Adrenal gland (tissue), 12 donors: ENCODE results near the gene PAXX. TPM values are rescaled to one million over a fixed set of nuclear protein-coding genes. Genes with fewer than 3 reads are reported as not detected.

ENCODE experiments used
- DNase-seq, 7 donors: peaks; one replicate each; pipeline ENCODE4 v3.0.0-alpha.2; 2019 to 2020
- H3K27ac ChIP-seq, 5 donors: fragments of 200-600 bp; sonication (generic) in 4 of 5; 1 replicate in 3 of 5; 2 replicates in 2 of 5; pipeline versions ENCODE4 v1.5.1 to v1.8.0; 2016 to 2020; ENCODE audit warnings: mild to moderate bottlenecking in 1 of 5
- H3K27me3 ChIP-seq: fragments of 200-600 bp; 2 replicates; pipeline ENCODE4 v1.8.0; 2021
- H3K36me3 ChIP-seq, 2 donors: fragments of 200-600 bp; replicated peaks in 1 of 2; 1 replicate in 1 of 2; 2 replicates in 1 of 2; pipeline versions ENCODE4 v1.5.1 to v1.8.0; 2018 to 2022
- H3K4me1 ChIP-seq, 2 donors: fragments of 200-600 bp; replicated peaks in 1 of 2; 1 replicate in 1 of 2; 2 replicates in 1 of 2; pipeline versions ENCODE4 v1.5.1 to v1.8.0; 2018 to 2021
- H3K4me3 ChIP-seq, 4 donors: fragments of 200-600 bp; sonication (generic) in 3 of 4; one replicate each; pipeline ENCODE4 v1.5.1; 2016 to 2018
- H3K9me3 ChIP-seq, 3 donors: fragments of 200-600 bp; sonication (generic) in 1 of 3; replicated peaks in 1 of 3; 1 replicate in 2 of 3; 2 replicates in 1 of 3; pipeline versions ENCODE4 v1.5.1 to v1.8.0; 2016 to 2021
- POLR2A ChIP-seq, 2 donors: fragments of 450-650 bp; IDR thresholded peaks; one replicate each; pipeline ENCODE4 v1.6.1; 2017; ENCODE audit warnings: antibody characterized with exemption in 2 of 2, mild to moderate bottlenecking in 2 of 2, moderate library complexity in 1 of 2
- WGBS, 4 donors: extraction: QIAGEN DNeasy Blood & Tissue Kit in 2 of 4; methylation state at CpG; one replicate each; pipeline versions ENCODE4 v1.1.5 to v1.1.7; 2013 to 2017; 5-methylcytosine and 5-hydroxymethylcytosine counted together
- intact Hi-C, 2 donors: fragments of 100-400 bp; cut with DNase I; formaldehyde crosslinking; loops; one replicate each; pipeline versions ENCODE4 v1.14.1 to v1.15.0; 2022 to 2023
- polyA plus RNA-seq, 3 donors: library from polyadenylated mRNA; stranded (reverse); fragments of 200-250 nt in 2 of 3; fragments of 350-450 nt in 1 of 3; fragmentation: Illumina TruSeq in 1 of 3; extraction: RNeasy Lipid Tissue Mini Kit (QIAGEN cat#74804) in 1 of 3; gene quantifications; one replicate each; pipeline ENCODE4 v1.2.3, GENCODE V29; 2013 to 2014
- total RNA-seq, 9 donors: library from RNA; depleted of rRNA in 4 of 9; stranded (reverse); fragments of >200 nt in 4 of 9; fragments of 120-200 nt in 1 of 9; fragmentation: NEBNext Ultra II Directional in 1 of 9; extraction: Animal tissue kit (Norgen Biotek cat#: 25700) in 1 of 9; gene quantifications; one replicate each; pipeline versions ENCODE4 v1.1.0 to v1.2.4, GENCODE V29; 2013 to 2023
- TF ChIP-seq, protein P1 (sequence below), 6 experiments: fragments of 450-650 bp in 4 of 6; fragments of 200-600 bp in 2 of 6; sonication (generic) in 1 of 6; IDR thresholded peaks; 1 replicate in 5 of 6; 2 replicates in 1 of 6; pipeline versions ENCODE4 v1.5.1 to v1.8.0; 2016 to 2021; ENCODE audit warnings: antibody characterized with exemption in 6 of 6, mild to moderate bottlenecking in 2 of 6, moderate library complexity in 1 of 6
- donor health status: healthy with polysubstance abuse.
- donor health status: Bipolar disorder and iron deficiency.
- donor health status: DM: yes; HTN: yes; CAD: no.
- donor health status: DM: no; HTN: no; CAD: no.
- donor health status: DM: no; HTN: no; CAD: no.
- donor health status: DM: yes; HTN: yes; CAD: no.

The PAXX gene
- total and polyA plus RNA-seq, 12 donors = 4.9 to 363 (median 36.5) TPM

- 65 to 76% (median 71%) methylated on average over 6 to 15 of the region's 15 CpGs for WGBS, 4 donors
- DNase-seq = no peak
- TF ChIP-seq POLR2A (IDR thresholded peaks at IDR 0.05) = no peak
- TF ChIP-seq, protein P1, sequence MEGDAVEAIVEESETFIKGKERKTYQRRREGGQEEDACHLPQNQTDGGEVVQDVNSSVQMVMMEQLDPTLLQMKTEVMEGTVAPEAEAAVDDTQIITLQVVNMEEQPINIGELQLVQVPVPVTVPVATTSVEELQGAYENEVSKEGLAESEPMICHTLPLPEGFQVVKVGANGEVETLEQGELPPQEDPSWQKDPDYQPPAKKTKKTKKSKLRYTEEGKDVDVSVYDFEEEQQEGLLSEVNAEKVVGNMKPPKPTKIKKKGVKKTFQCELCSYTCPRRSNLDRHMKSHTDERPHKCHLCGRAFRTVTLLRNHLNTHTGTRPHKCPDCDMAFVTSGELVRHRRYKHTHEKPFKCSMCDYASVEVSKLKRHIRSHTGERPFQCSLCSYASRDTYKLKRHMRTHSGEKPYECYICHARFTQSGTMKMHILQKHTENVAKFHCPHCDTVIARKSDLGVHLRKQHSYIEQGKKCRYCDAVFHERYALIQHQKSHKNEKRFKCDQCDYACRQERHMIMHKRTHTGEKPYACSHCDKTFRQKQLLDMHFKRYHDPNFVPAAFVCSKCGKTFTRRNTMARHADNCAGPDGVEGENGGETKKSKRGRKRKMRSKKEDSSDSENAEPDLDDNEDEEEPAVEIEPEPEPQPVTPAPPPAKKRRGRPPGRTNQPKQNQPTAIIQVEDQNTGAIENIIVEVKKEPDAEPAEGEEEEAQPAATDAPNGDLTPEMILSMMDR (IDR thresholded peaks at IDR 0.05) = no peak
- H3K4me3 ChIP-seq = no peak overlapping the region
- H3K27me3 ChIP-seq = no peaks in the 10 kb centered on the region
- intact Hi-C loops = no loop called here
- no peaks in the 10 kb centered on the region for H3K9me3 ChIP-seq
- H3K27ac ChIP-seq = peak overlapping the region in 1 of 5 donors; percentile 17
- H3K36me3 ChIP-seq = no peaks in the 10 kb centered on the region
- H3K4me1 ChIP-seq = peaks cover 0 to 11% of the 10 kb centered on the region in 2 donors
Observed at GRCh38 chr9:136974817-136975535, 17.2 kb upstream of the PAXX start.

- 66 to 81% (median 71%) methylated on average over 9 to 14 of the region's 14 CpGs; no CpG with 5 or more reads in 1 of the 4 donors for WGBS, 4 donors
- Histone ChIP-seq H3K4me1 (peaks cover 0 to 11% of the 10 kb centered on the region in 2 donors), H3K9me3 (no peaks in the 10 kb centered on the region), H3K36me3 (no peaks in the 10 kb centered on the region), H3K27ac (no peak overlapping the region), H3K4me3 (no peak overlapping the region), H3K27me3 (no peaks in the 10 kb centered on the region)
- intact Hi-C loops = no loop called here
- no peak for DNase-seq
- TF ChIP-seq POLR2A (IDR thresholded peaks at IDR 0.05) = no peak
- TF ChIP-seq, protein P1 (IDR thresholded peaks at IDR 0.05) = peak in 1 of 6 experiments; percentile 9
Observed at GRCh38 chr9:136975644-136976043, 16.6 kb upstream of the PAXX start.

GRCh38 chr9:136977223-136977622, 15.0 kb upstream of the PAXX start, which contains the start of gene PTGDS:
PTGDS (plus strand) TSS chr9:136977504; CDS start chr9:136977579, 75 bp downstream.
- intact Hi-C loops = no loop called here
- Histone ChIP-seq H3K27me3 (no peaks in the 10 kb centered on the region), H3K4me1 (peaks cover 0 to 11% of the 10 kb centered on the region in 2 donors), H3K4me3 (peak within 1 kb of the TSS in 1 of 4 donors; percentile 65), H3K27ac (peak within 1 kb of the TSS in 1 of 5 donors; percentile 66), H3K9me3 (no peaks in the 10 kb centered on the region), H3K36me3 (no peaks in the 10 kb centered on the region)
- DNase-seq = no peak
- 74 to 81% (median 77%) methylated on average over 7 to 10 of the region's 10 CpGs for WGBS, 4 donors
- TF ChIP-seq, protein P1 (IDR thresholded peaks at IDR 0.05) = no peak
- TF ChIP-seq POLR2A (IDR thresholded peaks at IDR 0.05) = no peak

DNA sequence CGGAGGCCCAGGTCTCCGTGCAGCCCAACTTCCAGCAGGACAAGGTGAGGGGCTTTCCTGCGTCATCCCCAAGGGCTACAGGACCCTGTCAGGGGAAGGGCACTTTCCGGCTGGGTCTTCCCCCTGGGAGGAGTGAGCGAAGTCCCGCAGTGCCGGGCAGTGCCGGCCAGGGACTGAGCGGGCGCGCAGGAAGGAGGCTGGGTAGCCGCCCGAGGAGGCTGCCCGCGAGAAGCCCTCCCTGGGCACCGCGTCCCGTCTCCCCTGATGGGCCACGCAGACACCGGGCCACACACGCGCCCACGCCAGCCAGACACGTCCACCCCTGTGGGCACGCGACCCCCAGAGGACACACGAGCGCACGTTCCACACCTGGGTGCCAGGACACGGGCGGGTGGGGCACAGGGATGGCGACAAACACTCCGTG, 14.6 kb upstream of the PAXX start:
- intact Hi-C loops = no loop called here
- TF ChIP-seq, protein P1 (IDR thresholded peaks at IDR 0.05) = no peak
- no peak for TF ChIP-seq POLR2A (IDR thresholded peaks at IDR 0.05)
- Histone ChIP-seq H3K9me3 (no peaks in the 10 kb centered on the region), H3K36me3 (no peaks in the 10 kb centered on the region), H3K27ac (peak overlapping the region in 1 of 5 donors; percentile 66), H3K27me3 (no peaks in the 10 kb centered on the region), H3K4me1 (peaks cover 0 to 11% of the 10 kb centered on the region in 2 donors), H3K4me3 (peak overlapping the region in 1 of 4 donors; percentile 65)
- no peak for DNase-seq
- WGBS, 4 donors = 28 to 31% methylated on average over 30 to 33 of the region's 33 CpGs; no CpG with 5 or more reads in 2 of the 4 donors
